NB4 (cell line): ENCODE results near the gene SYS1.
A peak's percentile ranks its signal among the peaks of the same experiment; 100 is the strongest.

Experiments
- DNase-seq: peaks from one replicate; pipeline ENCODE4 v3.0.0; 2010; ENCODE audit warnings: low read depth
- H3K4me3 ChIP-seq: one replicate; pipeline ENCODE4 v1.5.1; 2011; ENCODE audit warnings: mild to moderate bottlenecking, low read depth, low read length, moderate library complexity
- CTCF ChIP-seq: IDR thresholded peaks from one replicate; pipeline ENCODE4 v1.5.1; 2012; ENCODE audit warnings: low read depth, low read length
- MAX ChIP-seq: IDR thresholded peaks from 2 replicates; pipeline ENCODE4 v1.6.1; 2011; ENCODE audit warnings: low read depth, low read length
- MYC ChIP-seq: IDR thresholded peaks from 2 replicates; pipeline ENCODE4 v1.6.1; 2011; ENCODE audit warnings: low read depth, low read length
- POLR2A ChIP-seq: IDR thresholded peaks from 2 replicates; pipeline ENCODE4 v1.6.1; 2011; ENCODE audit warnings: mild to moderate bottlenecking; ENCODE audit not compliant: insufficient read length; ENCODE audit errors: extremely low read depth

Gene SYS1

DNA sequence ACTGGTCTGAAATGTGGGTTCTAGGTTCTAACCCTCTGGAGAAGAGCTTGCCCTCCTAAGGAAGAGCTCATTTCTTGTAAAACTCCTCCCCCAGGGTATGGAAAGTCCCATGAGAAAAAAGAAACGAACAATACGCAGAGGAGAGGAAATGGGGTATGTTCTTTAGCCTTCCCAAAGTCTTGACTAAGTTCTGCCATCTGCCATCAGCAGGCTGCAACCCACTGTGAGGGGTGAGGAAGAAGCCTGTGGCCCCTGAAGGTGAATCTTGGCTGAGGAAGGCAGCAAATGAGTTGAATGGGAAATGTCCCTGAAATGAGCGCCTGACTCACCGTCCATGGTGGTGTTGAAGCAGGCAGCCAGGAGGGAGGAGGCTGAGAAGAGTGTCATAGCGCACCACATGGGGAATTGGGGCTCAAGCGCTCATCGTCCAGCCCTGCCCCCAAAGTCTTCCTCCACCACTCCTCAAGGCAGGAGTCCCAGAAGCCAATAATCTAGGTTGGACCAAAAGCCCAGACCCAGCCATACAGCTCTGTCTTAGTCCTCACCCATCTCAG, 44.5 kb upstream of the SYS1 start:
- H3K4me3 ChIP-seq: peak overlapping the region; percentile 29
- peak; percentile 65 for DNase-seq
- TF ChIP-seq CTCF: no peak
- TF ChIP-seq MAX: no peak
- no peak for TF ChIP-seq MYC
- TF ChIP-seq POLR2A: no peak

GRCh38 chr20:45318948-45319347, 44.0 kb upstream of the SYS1 start:
- peak overlapping the region; percentile 29 for H3K4me3 ChIP-seq
- TF ChIP-seq MAX (no peak), CTCF (no peak), MYC (no peak), POLR2A (no peak)
- DNase-seq: peak; percentile 70

GRCh38 chr20:45320948-45321595, 41.9 kb upstream of the SYS1 start:
- peak; percentile 90 for DNase-seq
- H3K4me3 ChIP-seq: no peak overlapping the region
- TF ChIP-seq MAX (no peak), POLR2A (no peak), MYC (no peak), CTCF (no peak)

DNA sequence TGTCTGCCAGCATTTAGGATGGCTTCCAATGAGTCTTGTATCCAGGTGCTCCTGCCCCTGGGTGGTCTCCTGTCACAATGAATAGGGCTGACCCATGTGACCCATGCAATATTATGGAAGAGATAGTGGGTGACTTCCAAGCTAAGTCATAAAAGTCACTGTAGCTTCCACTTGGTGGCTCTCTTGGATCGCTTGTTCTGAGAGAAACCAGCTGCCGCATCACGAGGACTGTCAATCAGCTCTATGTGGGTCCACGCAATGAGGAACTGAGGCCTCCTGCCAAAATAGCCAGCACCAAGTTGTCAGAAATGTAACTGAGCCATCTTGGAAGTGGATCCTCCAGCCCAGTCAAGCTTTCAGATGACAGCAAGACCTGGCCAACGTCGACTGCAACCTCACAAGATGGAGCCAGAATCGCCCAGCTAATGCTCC, 40.0 kb upstream of the SYS1 start:
- H3K4me3 ChIP-seq: no peak overlapping the region
- TF ChIP-seq CTCF (no peak), MAX (peak; percentile 68), POLR2A (no peak)
- DNase-seq: peak; percentile 85

DNA sequence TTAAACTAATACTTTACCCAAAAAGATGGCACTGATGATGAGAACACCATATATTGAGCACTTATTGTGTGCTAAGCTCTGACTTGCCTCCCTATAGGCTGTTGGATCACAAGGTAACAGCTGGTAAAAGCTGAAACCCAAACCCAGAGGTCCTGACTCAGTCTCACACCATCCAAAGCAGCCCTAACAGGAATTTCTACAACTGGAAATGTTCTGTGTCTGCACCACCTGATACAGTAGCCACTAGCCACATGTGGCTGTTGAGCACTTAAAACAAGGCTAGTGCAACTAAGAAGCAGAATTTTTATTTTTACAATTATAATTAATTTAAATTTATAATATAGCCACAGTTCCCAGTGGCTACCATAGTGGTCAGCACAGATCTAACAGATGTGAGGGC, 39.2 kb upstream of the SYS1 start:
- TF ChIP-seq CTCF: no peak
- TF ChIP-seq MAX: no peak
- TF ChIP-seq POLR2A: no peak
- no peak for DNase-seq
- no peak overlapping the region for H3K4me3 ChIP-seq

DNA sequence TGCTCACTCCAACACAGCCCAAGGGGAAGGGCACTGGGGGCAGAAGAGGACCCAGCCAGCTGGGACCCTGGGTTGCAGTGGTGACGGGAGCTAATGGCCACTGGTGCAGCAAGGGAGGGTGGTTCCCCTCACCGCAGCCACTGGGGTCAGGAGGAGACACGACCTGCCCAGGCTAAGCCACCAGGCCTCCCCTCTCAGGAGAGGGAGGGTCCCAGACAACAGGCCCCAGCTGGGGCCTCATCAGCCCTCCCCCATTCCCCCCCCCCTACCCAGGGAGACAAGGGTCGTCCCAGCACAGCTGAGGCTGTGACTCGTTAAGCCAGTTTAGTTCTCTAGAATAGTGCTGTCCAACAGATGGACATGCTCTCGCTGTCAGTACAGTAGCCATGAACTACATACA, 37.6 kb upstream of the SYS1 start:
- DNase-seq: no peak
- TF ChIP-seq POLR2A (no peak), MYC (no peak), MAX (no peak), CTCF (no peak)
- H3K4me3 ChIP-seq: no peak overlapping the region
